ENCODE data around the gene OCA2.
"Not testable (repeated sequence)": the region's sequence is repeated elsewhere in the genome, so short reads cannot be mapped to it uniquely, and the experiment has no call there.

The OCA2 gene

DNA sequence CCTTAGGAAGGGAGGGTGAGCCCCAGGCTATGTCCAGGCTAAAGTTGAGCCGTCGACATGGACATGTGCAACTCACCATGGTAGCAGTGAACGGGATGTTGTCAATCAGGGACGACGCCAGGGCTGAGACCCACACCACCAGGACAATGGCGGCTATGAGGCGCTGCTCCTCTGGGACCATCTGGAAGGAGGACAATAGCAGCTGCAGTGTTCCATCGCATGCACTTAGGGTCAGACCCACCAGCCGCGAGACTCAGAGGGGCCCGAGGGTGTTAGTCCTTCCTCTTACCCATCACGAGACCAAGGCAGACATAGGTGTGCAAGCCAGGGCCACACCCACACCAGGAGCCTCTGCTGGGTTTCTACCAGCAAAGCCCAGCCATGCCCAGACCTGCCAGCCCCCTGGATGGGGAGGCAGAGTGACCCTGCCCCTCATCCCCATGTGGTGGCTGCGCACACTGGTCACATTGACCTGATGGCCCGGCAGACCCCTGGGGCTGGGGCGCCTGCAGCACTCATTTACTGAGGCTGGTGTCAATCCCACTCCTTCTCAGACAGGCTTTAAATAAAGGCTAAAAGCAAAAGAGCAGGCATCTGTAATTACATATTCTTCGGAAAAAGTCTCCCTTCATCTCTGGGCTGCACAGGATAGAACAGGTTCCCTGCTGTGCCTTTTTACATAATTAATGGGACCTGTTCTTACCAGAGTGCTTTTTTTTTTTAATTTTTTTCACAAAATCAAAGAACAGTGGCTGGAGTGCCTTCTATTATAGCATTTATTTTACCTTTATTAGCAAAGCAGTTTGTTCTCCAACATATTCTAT, 227.8 kb downstream of the OCA2 start:
- no peak for DNase-seq (ENCODE audit: low spot score)

- DNase-seq (ENCODE audit: low spot score) = no peak
Measured at GRCh38 chr15:27870320-27870719, 228.8 kb downstream of the OCA2 start.

DNA sequence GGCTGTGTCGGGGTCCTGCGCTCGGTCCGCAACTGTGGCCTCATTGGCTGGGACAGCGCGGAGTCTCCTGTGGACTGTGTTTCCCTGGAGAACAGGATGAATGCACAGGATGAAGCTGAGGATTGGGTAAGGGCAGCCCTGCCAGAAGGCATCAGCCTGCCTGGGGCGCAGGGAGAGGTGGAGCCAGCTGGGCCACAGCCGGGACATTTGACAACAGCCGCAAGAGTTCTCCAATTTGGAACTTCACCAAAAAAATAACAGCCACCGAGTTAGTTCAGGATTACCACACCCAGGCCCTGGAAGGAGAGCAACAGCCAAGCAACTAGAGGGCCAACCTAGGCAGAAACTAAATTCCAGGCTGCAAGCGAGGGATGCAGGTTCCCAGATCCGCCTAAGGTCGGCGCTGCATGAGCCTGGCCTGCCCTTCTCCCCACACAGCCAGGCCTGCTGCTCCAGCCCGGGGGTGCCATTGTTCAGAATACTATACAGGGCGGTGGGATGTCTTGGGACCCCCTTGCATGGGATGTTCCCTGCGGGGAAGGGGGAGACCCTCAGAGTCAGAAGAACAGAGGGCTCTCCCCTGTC, 229.3 kb downstream of the OCA2 start:
- no peak for DNase-seq (ENCODE audit: low spot score)

GRCh38 chr15:27868828-27869404, 230.2 kb downstream of the OCA2 start:
- DNase-seq (ENCODE audit: low spot score) = no peak

DNA sequence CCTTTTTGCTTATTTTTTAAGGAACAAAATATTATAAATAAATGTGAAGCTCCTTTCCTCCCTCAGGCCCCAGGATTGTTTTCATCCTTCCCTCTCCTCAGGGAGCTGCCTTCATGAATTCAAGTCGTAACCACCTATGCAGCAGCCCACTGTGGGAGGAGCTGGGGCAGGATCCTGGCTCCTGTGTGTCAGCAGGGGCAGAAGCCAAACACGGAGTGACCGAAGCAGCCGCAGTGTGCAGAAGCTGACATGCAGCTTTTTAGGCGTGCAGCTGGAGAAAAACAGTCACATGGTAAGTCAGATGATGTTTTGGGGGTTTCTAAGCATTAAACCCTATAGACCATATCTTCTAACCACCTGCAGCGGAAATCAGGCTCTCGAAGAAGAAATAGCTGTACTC, 231.3 kb downstream of the OCA2 start:
- no peak for DNase-seq (ENCODE audit: low spot score)

GRCh38 chr15:27866505-27867165, 232.5 kb downstream of the OCA2 start:
- no peak for DNase-seq (ENCODE audit: low spot score)

GRCh38 chr15:27865926-27866325, 233.2 kb downstream of the OCA2 start:
- no peak for DNase-seq (ENCODE audit: low spot score)

DNA sequence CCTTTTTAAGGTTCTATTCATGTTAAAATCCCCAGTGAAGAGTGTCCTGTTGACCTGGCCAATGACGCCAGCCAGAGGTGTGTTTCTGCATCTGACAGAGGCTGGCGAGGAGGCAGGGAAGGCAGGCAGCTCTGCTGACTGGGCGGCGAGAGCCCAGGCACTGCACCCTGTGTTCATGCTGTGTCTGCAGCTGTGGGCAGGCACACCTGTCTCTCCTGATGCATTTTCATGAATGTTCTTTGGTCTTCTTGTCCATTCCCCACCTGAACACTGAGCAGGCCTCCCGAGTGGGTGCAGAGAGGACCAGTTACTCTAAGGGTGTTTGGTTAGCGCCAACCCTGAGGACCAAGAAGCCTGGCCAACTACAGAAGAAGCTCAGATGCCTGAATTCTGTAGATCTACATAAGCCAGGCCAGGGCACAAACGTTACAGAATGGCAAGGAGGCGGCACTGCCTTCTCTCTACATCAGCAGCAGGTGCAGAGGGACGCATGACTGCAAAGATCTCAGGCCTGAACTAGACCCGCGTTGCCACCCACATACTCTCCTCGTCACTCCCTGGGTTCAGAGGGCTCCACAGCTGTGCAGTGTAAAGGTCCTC, 233.7 kb downstream of the OCA2 start:
- DNase-seq (ENCODE audit: low spot score) = no peak

DNA sequence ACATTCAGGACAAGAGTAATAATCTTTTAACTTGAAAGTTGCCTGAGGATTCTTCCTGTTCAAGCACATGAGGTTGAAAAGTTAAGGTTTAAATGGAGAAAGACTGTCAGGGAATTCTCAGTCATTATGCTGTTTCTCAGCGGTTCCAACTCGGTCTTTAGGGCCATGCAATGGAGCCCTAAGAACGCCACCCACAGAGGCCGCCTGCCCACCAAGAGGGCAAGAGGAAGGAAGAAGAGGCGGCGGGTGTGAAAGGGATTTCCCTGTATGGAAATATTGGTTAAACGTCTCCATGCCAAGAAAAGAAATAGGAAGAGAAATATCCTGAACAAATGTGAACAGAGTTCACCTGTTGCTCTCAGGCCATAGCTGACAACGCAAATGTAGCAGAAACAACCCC, 234.4 kb downstream of the OCA2 start:
- no peak for DNase-seq (ENCODE audit: low spot score)

DNA sequence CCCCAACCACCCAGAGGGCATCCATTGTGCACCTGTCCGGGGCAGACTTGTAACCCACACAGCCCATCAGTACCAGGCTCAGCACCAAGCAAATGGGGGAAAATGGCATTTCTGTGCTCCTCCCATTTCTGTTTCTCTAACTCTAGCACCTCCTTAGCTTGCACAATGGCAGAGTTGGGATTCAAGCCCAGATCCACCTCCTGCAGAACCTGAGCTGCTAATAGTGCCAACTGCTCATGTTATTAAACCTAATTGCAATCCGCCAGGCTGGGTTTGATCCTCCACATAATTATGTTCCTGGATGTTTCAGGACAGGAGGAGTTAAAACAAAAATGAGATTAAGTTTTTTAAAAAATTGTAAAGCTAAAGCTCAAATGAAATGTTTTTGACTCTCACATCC, 235.0 kb downstream of the OCA2 start:
- no peak for DNase-seq (ENCODE audit: low spot score)

DNA sequence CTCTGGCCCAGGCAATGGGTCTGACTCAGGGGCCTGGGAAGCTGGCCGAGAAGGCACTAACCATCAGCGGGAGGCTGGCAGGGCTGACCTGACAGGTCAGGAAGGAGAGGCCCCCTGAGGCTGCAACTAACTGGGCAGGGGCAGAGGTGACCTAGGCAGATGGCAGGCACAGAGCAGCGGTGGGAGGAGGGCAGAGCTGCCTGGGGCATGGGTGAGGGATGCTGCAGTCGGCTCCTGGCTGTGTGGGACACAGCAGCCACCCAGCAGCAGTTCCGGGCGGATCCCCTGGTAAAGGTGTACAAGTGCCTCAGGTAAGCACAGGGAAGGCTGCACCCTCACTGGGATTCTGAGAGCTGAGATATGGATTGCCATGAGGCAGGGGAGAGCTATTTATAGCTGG, 236.1 kb downstream of the OCA2 start:
- DNase-seq (ENCODE audit: low spot score) = no peak

DNA sequence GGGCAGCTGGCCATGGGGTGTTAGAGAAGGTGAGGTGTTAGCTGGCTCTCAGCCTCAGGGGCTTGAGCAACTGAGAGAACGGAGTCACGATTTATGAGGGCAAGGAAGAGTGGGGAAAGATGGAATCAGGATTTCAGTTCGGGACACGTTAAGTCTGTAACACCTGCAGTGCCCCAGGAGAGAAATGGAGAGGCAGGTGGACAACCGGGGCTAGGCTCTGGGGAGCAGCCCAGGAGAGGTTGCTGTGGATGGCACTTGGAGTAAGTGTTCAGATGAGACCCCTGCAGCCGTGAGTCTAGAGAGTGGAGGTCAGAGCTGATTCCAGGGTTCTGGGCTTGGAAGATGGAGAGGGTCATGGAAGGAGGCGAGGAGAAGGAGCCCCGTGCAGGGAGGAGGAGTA, 237.9 kb downstream of the OCA2 start:
- DNase-seq (ENCODE audit: low spot score) = no peak

DNA sequence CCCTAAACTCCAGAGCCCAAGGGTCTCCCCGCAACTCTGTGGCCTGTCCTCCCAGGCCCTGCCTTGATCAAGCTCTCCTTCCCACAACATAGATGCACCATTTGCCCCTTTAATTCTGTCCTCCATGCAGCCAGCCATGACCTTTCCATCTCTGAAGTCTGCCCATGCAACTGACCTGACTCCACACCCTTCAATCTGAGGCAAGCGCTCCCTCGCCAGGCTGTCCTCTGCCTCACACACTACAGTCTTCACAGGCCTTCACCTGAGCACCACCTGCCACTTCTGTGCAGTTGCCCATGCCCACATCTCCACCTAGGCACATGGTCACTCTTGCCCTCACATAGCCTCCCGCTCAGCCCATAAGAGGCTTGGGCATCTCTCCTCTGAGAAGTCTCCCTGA, 244.0 kb downstream of the OCA2 start:
- no peak for DNase-seq (ENCODE audit: low spot score)

- no peak for DNase-seq (ENCODE audit: low spot score)
Measured at GRCh38 chr15:27854601-27855000, 244.5 kb downstream of the OCA2 start.

DNA sequence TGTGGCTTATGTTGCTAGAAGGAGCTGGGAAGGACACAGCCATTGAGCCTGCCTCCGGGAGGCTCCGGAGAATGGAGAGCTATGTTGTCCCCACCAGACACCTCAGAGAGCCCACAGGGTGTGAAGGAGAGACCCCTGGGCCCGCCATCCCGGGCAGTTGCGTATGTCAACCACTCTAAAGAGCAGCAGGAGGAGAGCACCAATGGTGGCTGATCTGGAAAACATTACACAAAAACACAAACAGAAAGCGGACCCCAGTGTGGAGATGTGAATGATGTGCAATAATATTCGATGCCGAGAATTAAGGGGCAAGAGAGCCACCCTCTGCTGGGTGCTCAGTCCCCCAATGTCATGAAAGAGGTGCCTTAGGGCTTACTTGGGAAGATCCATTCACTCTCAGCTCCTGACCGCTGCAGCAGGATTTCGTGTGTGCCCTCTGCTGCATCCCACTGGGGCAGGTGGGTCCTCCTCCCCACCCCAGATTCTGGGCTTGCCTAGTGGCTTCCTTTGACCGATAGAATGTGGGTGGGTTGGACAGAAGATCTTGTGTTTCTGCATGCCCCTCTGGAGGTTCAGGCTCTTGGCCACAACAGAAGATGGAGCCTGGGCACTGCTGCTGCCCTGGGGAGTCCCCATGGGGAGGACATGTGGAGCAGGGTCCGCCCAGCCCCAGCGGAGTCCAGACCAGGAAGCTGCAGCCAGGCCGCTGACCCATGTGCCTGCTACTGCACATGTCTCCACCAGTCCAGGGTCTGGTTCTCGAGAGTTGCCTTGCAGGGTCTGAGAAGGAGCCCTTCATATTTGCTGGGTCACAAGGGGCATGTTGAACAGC, 245.3 kb downstream of the OCA2 start:
- no peak for DNase-seq (ENCODE audit: low spot score)

GRCh38 chr15:27851858-27852210, 247.3 kb downstream of the OCA2 start:
- no peak for DNase-seq (ENCODE audit: low spot score)

DNA sequence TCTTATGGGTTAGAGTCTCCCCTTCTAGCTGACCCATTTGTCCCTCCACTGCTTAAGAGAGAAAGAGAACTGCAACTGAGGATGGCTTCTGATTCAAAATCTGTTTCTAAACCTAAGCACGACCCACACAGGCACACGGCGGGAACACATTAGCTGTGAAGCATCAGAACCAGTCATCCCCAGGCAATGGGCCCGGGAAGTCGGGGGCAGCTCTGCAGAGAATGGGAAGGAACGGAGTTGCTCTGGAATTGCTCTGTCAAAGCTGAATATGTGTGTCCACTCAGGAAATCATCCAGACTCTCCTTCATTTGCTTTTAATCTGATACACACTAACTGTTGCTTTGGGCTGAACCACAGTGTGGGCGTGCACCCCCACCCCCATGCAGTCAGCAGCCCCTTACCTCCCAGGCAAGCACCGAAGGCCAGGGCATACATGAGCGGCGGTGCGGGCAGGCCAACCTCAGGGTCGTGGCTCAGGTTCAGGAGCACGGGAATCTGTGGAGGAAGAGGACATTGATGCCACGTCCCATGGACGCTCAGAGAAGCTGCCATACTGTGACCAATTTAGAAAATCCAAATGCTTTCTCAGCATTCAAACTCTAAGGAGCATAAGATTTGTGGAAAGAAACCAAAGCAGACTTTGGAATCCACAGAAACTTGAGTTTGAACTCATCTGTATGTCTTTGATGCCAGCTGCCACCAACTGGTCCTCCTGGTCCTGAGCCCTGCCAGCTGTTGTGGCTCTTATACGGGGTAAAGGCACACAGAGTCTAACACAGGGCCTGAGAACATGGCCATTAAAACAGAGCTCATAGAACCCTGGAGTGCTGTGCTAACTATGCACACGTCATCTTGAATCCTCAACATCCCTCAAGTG, 247.9 kb downstream of the OCA2 start:
- DNase-seq (ENCODE audit: low spot score) = no peak

- DNase-seq (ENCODE audit: low spot score) = no peak
Measured at GRCh38 chr15:27850050-27850449, 249.1 kb downstream of the OCA2 start.

GRCh38 chr15:27848936-27849335, 250.2 kb downstream of the OCA2 start:
- not testable (repeated sequence) for DNase-seq (ENCODE audit: low spot score)

DNA sequence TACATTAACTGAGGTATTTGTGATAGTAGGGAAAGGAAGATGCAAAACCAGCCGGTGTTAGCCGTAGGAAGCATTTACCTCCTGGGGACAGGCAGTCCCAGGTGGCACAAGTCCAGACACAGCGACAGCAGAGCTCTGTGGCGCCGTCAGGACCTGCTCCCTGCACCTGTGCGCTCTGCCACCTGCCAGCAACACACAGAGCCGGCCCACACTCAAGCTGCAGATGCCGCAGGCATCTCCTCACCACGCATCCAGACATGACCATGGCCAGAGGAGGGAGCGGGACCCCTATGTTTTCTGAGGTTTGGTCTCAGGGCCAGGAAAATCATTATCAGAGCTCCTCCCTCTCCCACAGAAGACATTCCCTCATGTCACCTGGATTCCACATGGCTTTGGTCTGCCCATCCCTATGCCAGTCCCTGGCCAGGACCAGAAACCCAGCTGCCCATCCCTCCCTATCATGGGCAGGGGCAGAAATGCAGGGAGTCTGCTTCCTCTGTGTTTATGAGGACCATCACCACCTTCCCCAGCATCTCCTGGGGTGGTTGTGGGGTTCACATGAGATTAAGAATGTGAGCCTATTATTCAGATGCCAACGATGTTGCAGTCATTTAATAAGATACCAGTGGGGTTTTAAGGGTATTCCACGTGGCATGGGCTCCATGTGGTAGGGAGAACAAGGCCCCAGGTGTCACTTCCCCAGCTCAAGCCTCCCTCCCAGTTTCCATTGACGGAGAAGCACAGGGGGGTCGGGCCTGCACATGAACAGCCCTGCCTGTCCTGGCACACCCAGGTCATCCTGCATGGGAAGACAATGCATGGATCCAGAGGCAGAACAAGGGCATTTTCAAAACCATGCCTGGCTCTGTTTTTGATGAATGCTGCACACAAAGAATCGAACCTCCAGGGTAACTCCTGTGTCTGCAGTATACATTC, 251.1 kb downstream of the OCA2 start:
- DNase-seq (ENCODE audit: low spot score) = no peak

All from globus pallidus (tissue), 1 donor.